GM21786 (cell line): ENCODE results near the gene CPN1.
"Not testable (repeated sequence)": the region's sequence is repeated elsewhere in the genome, so short reads cannot be mapped to it uniquely, and the experiment has no call there.

ENCODE experiments used
- ATAC-seq: cut with Tn5 transposase; IDR thresholded peaks from one replicate; pipeline ENCODE4 v1.9.1; 2021; ENCODE audit not compliant: unreplicated experiment

The CPN1 gene

DNA sequence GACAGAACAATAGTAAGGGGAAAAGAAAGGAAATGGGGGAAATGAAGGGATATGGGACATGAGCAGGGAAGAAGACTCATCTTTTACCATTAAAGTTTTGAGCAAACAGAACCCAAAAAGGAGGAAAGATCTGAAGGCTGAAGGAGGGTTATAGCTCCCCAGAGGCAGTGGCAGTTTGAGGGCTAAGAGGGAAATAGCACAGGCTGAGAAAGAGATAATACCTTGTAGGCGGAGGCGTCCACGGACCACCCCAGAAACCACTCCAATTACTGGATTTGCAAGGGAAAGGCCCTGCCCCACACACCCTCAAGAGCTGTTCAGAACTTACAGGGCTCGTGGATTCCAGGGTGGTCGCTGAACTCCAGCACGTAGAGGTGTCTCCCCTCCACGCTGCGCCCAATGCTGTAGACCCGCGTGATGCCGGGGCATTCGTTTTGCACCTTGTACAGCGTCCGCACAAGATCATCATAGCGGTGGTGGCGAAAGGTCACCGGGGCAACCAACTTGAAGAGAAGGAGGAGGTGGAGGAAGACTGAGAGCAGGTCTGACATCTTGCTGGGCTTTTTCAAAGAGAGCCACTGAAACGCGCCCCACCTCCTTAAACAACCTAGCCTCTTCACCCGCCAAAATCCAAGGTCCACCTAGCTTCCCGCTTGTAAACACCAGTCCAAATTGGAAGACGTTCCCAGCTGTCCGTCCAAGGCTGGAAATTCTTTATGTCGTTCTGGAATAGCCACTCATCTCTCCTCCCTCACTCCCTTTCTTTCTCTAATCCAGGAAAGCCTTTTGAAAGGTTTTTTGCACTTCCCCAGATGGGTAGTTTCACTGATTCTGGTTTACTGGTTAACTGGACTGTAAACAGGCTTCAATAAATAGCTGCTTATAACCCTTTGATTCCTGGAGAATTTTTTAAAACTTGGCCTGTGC is at the start of gene CPN1:
Gene CPN1, minus strand, starts transcription at position 795 of the 927 bp plus-strand sequence. Its CDS starts 244 bp downstream, at position 551.
- no peak for ATAC-seq

DNA sequence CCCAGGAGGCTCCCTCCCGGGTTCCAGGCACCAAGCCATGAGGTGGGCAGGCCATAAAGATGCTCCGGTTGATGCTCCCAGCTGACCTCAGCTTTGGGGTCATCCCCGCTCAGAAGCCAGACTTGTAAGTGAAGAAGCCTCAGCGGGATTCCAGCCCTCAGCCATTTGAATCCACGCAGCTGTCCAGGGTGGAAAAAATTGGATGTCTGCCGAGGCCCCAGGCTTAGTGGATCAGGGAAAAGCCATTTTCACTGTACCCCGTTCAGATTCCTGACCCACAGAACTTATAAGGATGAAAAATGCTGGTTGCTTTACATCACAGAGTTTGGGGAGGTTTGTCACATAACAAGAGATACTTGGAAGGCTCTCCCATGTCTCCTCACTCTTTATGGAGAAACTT is 49.2 kb upstream of the CPN1 start:
- no peak for ATAC-seq

DNA sequence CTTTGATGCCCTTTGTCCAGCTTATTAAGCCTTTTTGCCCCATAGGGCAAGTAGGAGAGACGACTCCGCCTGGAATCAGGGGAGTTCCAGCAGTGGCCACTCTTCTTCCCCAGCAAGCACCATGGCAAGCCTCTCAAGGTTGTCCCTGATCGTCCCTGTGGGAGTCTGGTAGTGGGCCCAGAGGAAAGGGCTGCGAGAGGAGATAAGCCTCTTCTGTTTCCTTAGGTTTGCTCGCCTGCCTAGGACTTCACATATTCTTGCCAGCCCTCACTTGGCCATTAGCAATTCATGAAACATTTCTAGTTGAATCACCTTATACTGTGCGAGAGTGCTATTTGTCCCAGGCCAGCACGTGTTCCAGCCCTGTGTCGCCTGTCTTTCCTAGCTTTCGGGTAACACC is 47.8 kb upstream of the CPN1 start:
- no peak for ATAC-seq

DNA sequence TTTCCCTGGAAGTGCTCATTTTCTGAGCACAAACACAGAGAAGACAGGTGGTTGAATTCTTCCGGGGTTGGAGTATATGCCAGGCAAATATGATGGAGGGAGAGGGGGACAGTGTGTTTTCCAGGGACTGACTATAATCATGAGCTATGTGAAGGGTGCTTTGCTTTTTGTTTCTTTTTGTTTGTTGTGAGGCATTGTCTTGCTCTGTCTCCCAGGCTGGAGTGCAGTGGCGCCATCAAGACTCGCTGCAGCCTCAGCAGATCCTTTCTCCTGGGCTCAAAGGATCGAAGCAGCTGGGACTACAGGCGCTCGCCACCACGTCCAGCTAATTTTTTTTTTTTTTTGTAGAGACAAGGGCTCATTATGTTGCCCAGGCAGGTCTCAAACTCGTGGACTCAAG is 47.3 kb upstream of the CPN1 start:
- no peak for ATAC-seq

DNA sequence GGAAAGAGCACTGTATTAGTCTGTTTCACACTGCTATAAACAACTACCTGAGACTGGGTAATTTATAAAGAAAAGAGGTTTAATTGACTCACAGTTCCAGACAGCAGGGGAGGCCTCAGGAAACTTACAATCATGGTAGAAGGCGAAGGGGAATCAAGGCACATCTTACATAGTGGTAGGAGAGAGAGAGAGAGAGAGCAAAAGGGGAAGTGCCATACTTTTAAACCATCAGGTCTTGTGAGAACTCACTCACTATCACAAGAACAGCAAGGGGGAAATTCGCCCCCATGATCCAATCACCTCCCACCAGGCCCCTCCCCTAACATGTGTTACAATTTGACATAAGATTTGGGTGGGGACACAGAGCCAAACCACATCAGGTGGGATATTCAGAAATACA is 43.7 kb upstream of the CPN1 start:
- ATAC-seq, result not testable (repeated sequence)

DNA sequence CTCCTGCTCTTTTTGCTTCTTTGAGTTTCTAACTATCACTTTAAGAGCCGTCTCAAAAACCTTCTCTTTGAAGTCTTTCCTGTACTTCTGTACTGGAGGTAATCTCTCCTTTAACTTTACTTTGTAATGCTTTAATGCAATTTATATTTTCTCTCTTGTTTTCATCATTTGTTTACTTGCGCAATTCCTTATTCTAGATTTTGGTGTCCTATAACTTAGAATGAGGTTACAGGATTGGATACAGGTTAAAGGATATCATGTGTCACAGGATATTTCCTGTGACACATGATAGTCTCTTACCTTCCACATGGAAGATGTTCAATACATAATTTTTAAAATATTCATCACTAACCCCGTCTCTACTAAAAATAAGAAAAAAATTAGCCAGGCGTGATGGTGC is 42.4 kb upstream of the CPN1 start:
- no peak for ATAC-seq

DNA sequence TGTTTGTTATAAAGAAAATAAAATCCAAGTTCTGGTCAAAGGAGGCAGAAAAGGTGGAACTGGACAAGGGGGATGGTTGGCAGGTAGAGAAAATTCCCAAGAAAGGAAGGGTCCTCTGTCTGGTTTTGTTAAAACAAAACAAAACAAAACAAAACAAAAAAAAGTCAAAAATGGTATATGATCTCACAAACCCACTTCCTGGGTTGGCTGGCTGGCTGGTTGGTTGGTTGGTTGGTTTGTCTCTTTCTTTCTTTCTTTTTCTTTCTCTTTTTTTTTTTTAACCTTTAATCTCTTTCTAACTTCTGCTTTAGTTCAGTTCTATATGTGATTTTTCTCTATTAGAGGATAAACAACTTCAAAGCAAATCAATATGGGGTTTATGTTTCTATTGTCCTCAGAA is 41.1 kb upstream of the CPN1 start:
- ATAC-seq, result no peak

DNA sequence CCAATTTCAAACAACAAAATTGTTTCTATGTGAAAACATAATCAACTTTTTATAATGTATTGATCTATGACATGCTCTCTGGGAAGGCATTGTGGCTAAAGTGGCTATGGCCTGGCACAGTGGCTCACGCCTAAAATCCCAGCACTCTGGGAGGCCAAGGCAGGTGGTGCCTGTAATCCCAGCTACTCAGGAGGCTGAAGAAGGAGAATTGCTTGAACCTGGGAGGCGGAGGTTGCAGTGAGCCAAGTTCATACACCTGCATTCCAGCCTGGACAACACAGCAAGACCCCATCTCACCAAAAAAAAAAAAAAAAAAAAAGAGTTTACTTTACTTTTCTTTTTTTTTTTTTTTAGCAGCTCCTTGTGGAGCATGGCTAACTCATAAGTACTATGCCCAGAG is 38.9 kb upstream of the CPN1 start:
- ATAC-seq, result no peak

DNA sequence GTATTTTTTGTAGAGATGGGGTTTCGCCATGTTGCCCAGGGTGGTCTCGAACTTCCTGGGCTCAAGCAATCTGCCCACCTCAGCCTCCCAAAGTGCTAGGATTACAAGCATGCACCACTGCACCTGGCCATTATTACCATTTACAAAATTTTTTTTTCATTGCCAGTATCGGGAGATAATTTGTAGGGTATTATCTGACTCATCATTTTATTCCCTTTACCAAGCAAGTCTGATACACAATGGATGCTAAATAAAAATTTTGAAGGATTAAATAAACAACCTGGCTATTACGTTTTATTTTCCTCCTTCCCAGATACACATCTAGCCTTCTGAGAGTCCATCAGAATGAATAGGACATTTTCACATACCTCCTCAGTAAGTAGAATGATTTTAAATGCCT is 38.1 kb upstream of the CPN1 start:
- ATAC-seq, result no peak

DNA sequence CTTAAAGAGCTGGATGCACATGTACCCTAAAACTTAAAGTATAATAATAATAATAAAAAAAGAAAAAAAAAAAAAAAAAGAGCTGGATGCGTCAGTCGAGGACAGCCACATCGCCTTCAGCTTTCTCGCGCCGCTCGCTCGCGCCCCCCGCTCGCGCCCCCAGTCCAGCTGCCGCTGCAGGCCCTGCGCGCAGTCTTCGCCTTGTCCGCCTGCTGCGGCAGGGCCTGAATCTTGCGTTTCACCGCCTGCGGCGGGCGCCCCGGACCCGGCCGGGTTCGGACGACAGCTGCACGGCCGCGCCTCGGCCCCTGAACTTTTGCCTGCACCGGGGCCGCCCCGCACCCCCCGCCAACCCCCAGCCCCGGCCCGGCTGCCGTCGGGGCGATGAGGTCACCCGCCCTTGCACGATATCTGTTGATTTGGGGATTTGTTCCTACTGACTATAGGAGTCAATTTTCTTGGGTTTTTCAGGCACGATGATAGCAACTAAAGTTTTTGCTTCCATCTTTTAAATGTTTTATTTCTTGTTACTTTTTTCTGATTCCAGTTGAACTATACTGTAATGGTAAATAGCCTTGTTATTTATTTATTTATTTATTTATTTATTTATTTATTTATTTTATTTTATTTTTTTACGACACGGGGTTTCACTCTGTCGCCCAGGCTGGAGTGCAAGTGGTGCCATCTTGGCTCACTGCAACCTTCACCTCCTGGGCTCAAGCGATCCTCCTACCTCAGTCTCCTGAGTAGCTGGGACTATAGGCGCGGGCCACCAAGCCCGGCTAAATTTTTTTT is 33.5 kb upstream of the CPN1 start:
- ATAC-seq, result no peak

DNA sequence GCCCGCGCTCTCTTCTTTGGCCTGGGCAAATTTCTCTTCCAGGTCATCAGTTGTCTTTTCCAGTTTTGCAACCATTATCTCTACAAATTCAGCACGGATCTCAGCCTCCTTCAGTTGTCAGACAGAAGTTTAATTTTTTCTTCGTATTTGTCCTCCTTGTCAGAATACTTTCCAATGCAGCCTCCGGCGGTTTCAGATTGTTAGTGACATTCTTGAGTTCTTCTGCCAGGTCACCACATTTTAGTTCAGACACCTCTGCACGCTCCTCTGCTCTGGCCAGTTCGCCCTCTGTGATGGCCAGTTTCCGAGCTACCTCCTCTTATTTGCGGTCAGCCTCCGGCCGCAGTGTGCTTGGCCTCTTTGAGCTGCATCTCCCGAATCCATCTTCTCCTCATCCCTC is 32.8 kb upstream of the CPN1 start:
- ATAC-seq, result no peak

DNA sequence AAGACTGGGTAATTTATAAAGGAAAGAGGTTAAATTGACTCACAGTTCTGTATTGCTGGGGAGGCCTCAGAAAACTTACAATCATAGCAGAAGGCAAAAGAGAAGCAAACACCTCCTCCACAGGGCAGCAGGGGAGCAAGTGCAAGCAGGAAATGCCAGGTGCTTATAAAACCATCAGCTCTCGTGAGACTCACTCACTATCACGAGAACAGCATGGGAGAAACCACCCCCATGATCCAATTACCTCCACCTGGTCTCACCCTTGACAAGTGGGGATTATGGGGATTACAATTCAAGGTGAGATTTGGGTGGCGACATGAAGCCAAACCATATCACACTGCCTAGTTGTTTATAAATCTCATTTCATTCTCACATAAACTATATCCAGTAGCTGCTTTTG is 28.0 kb upstream of the CPN1 start:
- ATAC-seq, result no peak

DNA sequence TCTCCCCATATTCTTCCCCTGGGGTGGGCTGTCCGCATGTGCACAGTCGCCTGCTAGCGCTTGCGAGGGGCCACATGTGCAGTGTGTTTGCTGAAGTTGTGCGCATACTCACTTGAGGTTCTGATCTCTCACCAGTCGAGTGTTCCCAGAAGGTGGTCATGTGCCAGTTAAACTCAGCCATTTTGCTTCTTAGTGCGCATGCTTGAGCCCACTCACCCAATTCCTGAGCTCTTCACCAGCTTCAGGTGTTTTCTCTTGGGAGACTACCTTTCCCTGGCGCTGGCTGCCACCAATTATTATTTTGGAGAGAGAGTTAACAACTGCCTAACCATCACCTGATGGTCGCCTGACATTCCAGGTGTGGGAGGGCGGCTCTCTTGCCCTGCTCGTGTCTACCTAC is 25.2 kb upstream of the CPN1 start:
- no peak for ATAC-seq

DNA sequence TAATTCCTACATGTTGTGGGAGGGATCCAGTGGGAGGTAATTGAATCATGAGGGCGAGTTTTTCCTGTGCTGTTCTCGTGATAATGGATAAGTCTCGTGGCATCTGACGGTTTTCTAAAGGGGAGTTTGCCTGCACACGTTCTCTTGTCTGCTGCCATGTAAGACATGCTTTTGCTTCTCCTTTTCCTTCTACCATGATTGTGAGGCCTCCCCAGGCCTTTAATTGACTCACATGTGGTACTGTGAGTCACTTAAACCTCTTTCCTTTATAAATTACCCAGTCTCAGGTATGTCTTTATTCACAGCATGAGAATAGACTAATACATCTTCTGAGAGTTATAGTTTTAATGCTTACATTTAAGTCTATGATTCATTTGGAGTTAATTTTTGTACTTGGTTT is 22.6 kb upstream of the CPN1 start:
- ATAC-seq, result no peak

DNA sequence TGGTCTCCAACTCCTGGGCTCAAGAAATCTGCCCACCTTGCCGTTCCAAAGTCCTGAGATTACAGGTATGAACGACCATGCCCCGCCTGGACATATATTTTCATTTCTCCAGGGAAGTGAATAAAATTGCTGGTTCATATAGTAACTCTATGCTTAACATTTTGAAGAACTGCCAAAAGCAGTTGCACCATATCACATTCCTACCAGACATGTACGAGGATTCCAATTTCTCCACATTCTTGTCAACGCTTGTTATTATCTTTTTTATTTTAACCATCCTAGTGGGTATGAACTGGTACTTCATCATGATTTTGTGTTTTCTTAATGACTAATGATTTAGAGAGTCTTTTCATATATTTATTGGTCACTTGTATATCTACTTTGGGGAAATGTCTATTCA is 21.9 kb upstream of the CPN1 start:
- no peak for ATAC-seq

DNA sequence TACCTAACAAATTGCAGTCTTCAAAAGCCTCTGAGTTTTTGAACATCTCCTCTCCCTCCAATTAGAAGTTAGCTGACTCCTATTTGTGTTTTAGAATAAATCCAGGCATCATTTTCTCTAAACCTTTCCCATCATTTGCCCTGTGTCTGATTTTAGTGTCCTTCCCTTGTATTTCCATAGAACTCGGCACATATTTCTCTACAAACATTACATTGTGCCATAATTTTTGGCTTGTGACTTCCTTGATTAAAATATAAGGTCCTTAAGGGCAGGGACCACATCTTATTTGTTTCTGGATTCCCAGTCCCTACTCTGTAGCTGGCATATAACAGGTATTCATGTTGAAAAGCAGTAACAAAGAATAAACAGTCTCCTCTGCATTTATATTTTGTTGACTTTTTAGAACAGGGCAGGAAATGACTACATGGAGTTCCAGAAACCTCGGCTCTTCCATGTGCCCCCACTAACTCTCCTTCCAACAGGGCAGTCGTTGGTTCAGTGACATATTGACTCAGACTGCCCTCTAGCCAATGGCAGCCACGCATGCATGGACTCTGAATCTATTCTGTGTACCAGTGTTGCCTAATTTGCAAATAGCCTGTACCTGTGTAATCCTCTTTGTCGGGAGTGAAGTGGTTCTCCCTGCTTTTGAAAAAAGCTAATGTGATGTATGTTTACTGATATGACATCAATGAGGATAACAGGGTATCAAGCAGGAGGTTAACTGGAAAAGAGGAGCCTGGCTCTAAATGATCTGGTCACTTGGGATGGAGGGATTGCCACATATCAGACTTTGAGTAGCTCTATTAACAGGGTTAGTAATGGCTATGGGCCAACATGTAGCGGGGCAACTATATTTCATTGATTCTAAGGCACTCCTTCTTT is 19.8 kb upstream of the CPN1 start:
- no peak for ATAC-seq

DNA sequence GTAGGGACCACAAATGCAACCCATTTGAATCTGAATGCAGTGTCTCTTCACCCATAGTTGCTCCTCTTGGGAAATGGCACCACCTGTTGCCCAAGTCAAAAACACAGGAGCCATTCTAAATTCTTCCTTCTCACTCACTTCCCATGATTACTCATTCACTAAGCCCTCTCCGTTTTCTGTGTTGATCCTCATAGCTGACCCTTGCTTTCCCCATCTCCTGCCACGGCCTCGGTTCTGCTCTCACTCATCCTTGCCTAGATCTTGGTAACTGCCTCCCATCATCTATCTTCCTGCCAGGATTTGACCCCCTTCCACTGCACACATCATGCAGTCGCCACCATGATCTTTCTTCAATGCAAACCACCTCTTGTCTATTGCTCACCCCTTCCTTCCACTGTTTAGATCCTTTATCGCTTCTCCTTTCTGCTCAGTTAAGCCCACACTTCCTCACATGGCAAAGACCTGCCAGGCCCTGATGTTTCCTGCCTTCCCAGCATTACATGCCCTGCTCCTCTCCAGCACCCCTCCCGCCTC is 19.0 kb upstream of the CPN1 start:
- ATAC-seq, result no peak

DNA sequence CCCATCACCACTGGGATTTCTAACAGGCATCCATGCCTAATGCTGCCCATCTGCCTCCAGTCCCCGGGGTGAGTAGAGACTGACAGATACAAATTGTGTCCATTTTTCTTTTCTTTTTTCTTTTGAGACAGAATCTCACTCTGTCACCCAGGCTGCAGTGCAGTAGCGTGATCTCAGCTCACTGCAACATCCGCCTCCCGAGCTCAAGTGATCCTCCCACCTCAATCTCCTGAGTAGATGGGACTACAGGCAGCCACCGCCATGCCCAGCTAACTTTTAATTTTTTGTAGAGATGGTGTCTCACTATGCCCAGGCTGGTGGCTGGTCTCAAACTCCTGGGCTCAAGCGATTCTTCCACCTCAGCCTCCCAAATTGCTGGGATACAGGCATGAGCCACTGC is 7.6 kb upstream of the CPN1 start:
- no peak for ATAC-seq

DNA sequence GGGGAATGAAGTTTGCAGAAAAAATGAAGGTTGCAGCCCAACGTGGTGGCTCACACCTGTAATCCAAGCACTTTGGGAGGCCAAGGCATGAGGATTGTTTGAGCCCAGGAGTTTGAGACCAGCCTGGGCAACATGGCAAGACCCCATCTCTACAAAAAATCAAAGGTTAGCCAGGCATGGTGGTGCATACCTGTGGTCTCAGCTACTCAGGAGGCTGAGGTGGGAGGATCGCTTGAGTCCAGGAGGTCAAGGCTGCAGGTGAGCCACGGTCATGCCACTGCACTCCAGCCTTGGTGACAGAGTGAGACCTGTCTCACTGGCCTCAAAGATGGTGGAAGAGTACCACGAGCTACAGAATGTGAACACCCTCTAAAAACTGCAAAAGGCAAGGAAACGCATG is 5.0 kb upstream of the CPN1 start:
- not testable (repeated sequence) for ATAC-seq

DNA sequence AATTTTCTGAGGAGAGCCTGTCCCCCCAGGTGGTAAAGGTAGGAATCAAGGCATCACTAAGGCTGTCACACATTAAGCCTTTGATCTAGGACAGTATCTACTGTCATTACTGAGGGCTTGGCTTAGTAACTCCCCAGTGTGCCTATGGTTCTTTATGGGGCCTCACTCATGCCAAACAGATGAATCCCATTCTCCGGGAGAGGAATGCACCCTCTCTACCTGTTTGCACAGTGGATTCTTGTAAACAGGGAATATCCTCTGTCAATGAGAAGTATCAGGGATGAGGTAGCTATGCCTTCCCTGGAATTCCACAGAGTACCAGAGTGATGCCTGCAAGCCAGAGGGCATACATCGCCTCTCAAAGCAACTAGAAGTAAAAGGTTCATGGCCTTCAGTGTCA is 3.9 kb upstream of the CPN1 start:
- ATAC-seq, result no peak

DNA sequence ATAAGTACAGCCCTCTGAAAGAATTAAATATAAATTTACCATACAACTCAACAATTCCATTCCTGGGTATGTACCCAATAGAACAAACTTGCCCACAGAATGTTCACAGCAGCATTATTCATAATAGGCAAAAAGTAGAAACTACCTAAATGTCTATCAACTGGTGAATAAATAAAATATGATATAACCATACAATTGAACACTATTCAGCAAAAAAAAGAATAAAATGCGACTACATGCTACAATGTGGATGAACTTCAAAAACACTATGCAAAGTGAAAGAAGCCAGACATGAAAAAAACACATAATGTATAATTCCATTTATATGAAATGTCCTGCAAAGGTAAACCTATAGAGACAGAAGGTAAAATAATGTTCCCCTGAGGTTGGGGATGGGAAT is 2.0 kb upstream of the CPN1 start:
- no peak for ATAC-seq
